Measurements from ENCODE around the gene ARSG. TPM values are rescaled to one million over a fixed set of nuclear protein-coding genes. Genes with fewer than 3 reads are reported as not detected.

Gene ARSG
- total and polyA plus RNA-seq, 4 donors: 1.5 to 5.4 (median 2.3) TPM

- Histone ChIP-seq H3K27me3 (ENCODE audit: control insufficient read depth in 4 of 4, insufficient read depth in 4 of 4, low read length in 3 of 4) (no peaks in the 10 kb centered on the region), H3K27ac (ENCODE audit: low read depth in 1 of 2, low read length in 2 of 2) (no peak overlapping the region), H3K4me3 (ENCODE audit: low read depth in 1 of 3, low read length in 3 of 3) (no peak overlapping the region), H3K9ac (ENCODE audit: low read depth in 1 of 2, low read length in 2 of 2) (no peak overlapping the region), H3K4me1 (ENCODE audit: control insufficient read depth in 4 of 4, insufficient read depth in 4 of 4, low read length in 3 of 4) (no peaks in the 10 kb centered on the region), H3K36me3 (ENCODE audit: control insufficient read depth in 4 of 4, insufficient read depth in 3 of 4, low read depth in 1 of 4, low read length in 3 of 4) (no peaks in the 10 kb centered on the region), H3K9me3 (ENCODE audit: control insufficient read depth in 4 of 4, low read length in 3 of 4) (no peaks in the 10 kb centered on the region)
- no peak for TF ChIP-seq HNF4A (conservative IDR thresholded peaks at IDR 0.05)
- no peak for DNase-seq (ENCODE audit: low spot score)
- 93% methylated on average over 6 of the region's 6 CpGs for WGBS
Measured at GRCh38 chr17:68317458-68317857, 26.2 kb downstream of the ARSG start.

DNA sequence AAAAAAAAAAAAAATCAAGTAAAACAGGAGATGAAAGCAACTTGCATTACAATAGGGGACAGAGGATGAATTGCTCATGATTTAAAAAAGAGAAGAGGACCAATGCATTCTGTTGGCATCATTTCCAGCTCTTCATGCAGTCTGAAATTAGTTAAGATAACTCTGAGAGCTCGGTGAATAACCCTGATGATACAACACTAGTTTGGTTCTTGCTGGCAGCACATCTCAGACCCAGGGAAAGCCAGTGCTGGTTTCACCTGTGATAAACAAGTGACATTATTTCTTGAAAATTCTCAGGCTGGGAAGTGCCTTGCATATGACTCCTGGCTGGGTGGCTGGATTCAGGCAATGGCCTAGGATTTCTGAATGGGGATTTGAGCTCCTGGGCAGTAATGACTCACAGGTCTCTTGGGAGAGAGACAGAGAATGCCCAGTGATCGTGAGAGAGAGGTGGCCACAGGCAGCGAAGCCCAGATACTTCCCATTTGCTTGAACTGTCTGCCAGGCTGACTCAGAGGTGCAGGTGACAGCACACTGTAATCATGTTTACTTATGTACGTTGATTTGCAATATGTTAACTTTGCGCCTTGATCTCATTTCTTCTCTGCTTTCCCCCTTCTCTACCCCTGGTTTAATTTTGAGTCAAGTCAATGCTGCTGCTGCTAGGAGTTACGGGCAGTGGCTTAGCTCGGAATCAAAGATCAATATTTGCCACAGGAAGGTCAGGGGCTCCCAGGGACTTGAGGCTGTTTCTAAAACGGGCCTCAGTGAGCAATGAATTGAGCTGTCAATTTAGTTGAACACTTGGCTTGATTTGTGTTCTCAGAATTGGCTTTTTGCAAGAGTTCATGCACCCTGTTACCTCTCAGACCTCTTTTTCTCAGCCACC, 27.1 kb downstream of the ARSG start:
- Histone ChIP-seq H3K4me1 (ENCODE audit: control insufficient read depth in 4 of 4, insufficient read depth in 4 of 4, low read length in 3 of 4) (no peaks in the 10 kb centered on the region), H3K9me3 (ENCODE audit: control insufficient read depth in 4 of 4, low read length in 3 of 4) (no peaks in the 10 kb centered on the region), H3K36me3 (ENCODE audit: control insufficient read depth in 4 of 4, insufficient read depth in 3 of 4, low read depth in 1 of 4, low read length in 3 of 4) (no peaks in the 10 kb centered on the region), H3K9ac (ENCODE audit: low read depth in 1 of 2, low read length in 2 of 2) (no peak overlapping the region), H3K4me3 (ENCODE audit: low read depth in 1 of 3, low read length in 3 of 3) (no peak overlapping the region), H3K27ac (ENCODE audit: low read depth in 1 of 2, low read length in 2 of 2) (no peak overlapping the region), H3K27me3 (ENCODE audit: control insufficient read depth in 4 of 4, insufficient read depth in 4 of 4, low read length in 3 of 4) (no peaks in the 10 kb centered on the region)
- TF ChIP-seq, protein P1, sequence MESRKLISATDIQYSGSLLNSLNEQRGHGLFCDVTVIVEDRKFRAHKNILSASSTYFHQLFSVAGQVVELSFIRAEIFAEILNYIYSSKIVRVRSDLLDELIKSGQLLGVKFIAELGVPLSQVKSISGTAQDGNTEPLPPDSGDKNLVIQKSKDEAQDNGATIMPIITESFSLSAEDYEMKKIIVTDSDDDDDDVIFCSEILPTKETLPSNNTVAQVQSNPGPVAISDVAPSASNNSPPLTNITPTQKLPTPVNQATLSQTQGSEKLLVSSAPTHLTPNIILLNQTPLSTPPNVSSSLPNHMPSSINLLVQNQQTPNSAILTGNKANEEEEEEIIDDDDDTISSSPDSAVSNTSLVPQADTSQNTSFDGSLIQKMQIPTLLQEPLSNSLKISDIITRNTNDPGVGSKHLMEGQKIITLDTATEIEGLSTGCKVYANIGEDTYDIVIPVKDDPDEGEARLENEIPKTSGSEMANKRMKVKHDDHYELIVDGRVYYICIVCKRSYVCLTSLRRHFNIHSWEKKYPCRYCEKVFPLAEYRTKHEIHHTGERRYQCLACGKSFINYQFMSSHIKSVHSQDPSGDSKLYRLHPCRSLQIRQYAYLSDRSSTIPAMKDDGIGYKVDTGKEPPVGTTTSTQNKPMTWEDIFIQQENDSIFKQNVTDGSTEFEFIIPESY (IDR thresholded peaks at IDR 0.05): no peak
- no peak for TF ChIP-seq MAX (IDR thresholded peaks at IDR 0.05)
- no peak for DNase-seq (ENCODE audit: low spot score)
- 91% methylated on average over 8 of the region's 8 CpGs for WGBS

DNA sequence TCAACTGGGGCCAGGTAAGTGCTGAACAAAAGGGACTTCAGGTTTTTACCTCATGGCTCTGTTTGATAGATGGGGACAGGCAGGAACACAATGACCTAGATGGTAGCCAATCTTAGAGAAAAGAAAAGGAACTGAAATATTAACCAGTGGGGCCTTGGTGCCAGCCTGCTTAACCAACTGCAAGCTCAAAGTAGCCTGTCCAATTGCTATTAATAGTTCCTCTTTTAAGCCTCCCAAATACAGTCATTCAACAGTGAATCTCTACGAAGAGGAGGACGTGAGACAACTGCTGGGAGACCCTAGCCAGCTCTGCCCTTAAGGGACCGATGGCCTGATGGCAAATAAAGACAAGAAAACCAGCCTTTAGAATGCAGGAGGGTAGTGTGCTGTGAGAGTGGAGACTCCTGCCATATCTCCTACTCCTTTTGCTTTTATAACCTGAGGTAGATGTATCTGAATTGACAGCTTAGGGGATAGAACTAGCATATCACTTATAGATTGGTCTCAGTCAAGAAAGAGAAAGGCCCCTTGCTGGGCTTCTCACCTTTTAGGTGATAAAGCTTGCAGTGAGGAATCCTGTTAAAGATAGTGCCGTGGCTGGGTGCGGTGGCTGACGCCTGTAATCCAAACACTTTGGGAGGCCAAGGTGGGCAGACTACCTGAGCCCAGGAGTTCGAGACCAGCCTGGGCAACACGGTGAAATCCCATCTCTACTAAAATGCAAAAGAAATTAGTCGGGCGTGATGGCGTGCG, 28.3 kb downstream of the ARSG start:
- no peak for DNase-seq (ENCODE audit: low spot score)
- Histone ChIP-seq H3K4me1 (ENCODE audit: control insufficient read depth in 4 of 4, insufficient read depth in 4 of 4, low read length in 3 of 4) (no peaks in the 10 kb centered on the region), H3K27me3 (ENCODE audit: control insufficient read depth in 4 of 4, insufficient read depth in 4 of 4, low read length in 3 of 4) (no peaks in the 10 kb centered on the region), H3K9me3 (ENCODE audit: control insufficient read depth in 4 of 4, low read length in 3 of 4) (no peaks in the 10 kb centered on the region), H3K36me3 (ENCODE audit: control insufficient read depth in 4 of 4, insufficient read depth in 3 of 4, low read depth in 1 of 4, low read length in 3 of 4) (no peaks in the 10 kb centered on the region), H3K27ac (ENCODE audit: low read depth in 1 of 2, low read length in 2 of 2) (no peak overlapping the region), H3K9ac (ENCODE audit: low read depth in 1 of 2, low read length in 2 of 2) (no peak overlapping the region), H3K4me3 (ENCODE audit: low read depth in 1 of 3, low read length in 3 of 3) (no peak overlapping the region)
- WGBS: 95% methylated on average over 12 of the region's 12 CpGs
- TF ChIP-seq FOXA1 (IDR thresholded peaks at IDR 0.05) (no peak), FOXA2 (IDR thresholded peaks at IDR 0.05) (no peak), REST (IDR thresholded peaks at IDR 0.05) (no peak), RAD21 (IDR thresholded peaks at IDR 0.05) (no peak), YY1 (IDR thresholded peaks at IDR 0.05) (no peak), ATF3 (IDR thresholded peaks at IDR 0.05) (no peak)
